Progenitor cell of endocrine pancreas (in vitro differentiated cells): ENCODE data around the gene ABI3BP. TPM values are rescaled to one million over a fixed set of nuclear protein-coding genes. Genes with fewer than 3 reads are reported as not detected.
"Not testable (repeated sequence)": the region's sequence is repeated elsewhere in the genome, so short reads cannot be mapped to it uniquely, and the experiment has no call there.

ENCODE experiments used
- DNase-seq: peaks from one replicate; pipeline ENCODE4 v3.0.0; 2021; ENCODE audit warnings: low spot score; ENCODE audit not compliant: unreplicated experiment
- H3K27ac Mint-ChIP-seq: 2 replicates; pipeline ENCODE4 v1.8.0; 2021; ENCODE audit warnings: mild to moderate bottlenecking, moderate library complexity, mixed read lengths
- H3K27me3 Mint-ChIP-seq: 2 replicates; pipeline ENCODE4 v1.8.0; 2021; ENCODE audit warnings: mixed read lengths
- H3K36me3 Mint-ChIP-seq: 2 replicates; pipeline ENCODE4 v1.8.0; 2022; ENCODE audit warnings: mixed read lengths; ENCODE audit not compliant: insufficient read depth
- H3K4me1 Mint-ChIP-seq: 2 replicates; pipeline ENCODE4 v1.8.0; 2021; ENCODE audit warnings: low read depth, mixed read lengths
- H3K4me3 Mint-ChIP-seq: 2 replicates; pipeline ENCODE4 v1.8.0; 2021; ENCODE audit warnings: low read depth, mild to moderate bottlenecking, moderate library complexity, mixed read lengths
- H3K9me3 Mint-ChIP-seq: 2 replicates; pipeline ENCODE4 v1.8.0; 2021; ENCODE audit warnings: low read depth, mixed read lengths
- total RNA-seq: library from RNA; stranded (reverse); gene quantifications from 2 replicates; pipeline ENCODE4 v1.2.1, GENCODE V29; 2021
- TF ChIP-seq, protein P1 (sequence below): fragments of 200-600 bp; sonication (generic); IDR thresholded peaks from one replicate; pipeline ENCODE4 v1.5.0; 2021; ENCODE audit warnings: antibody characterized with exemption, mild to moderate bottlenecking; ENCODE audit not compliant: unreplicated experiment

ABI3BP gene
- total RNA-seq, 1 donor from 2014 or later: not detected

DNA sequence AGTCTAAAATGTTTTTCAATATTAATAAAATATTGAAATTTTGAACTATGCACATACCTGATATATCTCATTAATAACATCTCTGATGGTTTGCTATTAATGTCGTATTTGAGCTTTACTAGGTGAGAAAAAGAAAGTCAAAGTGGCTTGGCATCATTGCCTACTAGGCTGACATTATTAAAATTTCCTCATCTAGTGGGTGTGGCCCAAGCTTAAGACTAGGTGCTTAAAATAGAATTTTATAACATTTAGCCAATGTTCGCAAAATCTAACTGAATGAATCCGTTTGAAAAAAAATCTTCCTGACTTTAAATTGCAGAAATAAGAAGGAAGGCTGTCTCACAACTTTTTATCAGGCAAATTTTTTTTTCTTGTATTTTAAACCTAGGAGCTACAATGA lies 46.1 kb downstream of the ABI3BP start:
- H3K36me3 Mint-ChIP-seq: no peaks in the 10 kb centered on the region
- no peak overlapping the region for H3K4me3 Mint-ChIP-seq
- H3K4me1 Mint-ChIP-seq: no peaks in the 10 kb centered on the region
- TF ChIP-seq, protein P1, sequence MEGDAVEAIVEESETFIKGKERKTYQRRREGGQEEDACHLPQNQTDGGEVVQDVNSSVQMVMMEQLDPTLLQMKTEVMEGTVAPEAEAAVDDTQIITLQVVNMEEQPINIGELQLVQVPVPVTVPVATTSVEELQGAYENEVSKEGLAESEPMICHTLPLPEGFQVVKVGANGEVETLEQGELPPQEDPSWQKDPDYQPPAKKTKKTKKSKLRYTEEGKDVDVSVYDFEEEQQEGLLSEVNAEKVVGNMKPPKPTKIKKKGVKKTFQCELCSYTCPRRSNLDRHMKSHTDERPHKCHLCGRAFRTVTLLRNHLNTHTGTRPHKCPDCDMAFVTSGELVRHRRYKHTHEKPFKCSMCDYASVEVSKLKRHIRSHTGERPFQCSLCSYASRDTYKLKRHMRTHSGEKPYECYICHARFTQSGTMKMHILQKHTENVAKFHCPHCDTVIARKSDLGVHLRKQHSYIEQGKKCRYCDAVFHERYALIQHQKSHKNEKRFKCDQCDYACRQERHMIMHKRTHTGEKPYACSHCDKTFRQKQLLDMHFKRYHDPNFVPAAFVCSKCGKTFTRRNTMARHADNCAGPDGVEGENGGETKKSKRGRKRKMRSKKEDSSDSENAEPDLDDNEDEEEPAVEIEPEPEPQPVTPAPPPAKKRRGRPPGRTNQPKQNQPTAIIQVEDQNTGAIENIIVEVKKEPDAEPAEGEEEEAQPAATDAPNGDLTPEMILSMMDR: no peak
- no peak overlapping the region for H3K27ac Mint-ChIP-seq
- H3K9me3 Mint-ChIP-seq: no peaks in the 10 kb centered on the region
- no peak for DNase-seq
- no peaks in the 10 kb centered on the region for H3K27me3 Mint-ChIP-seq

- H3K9me3 Mint-ChIP-seq, H3K4me1 Mint-ChIP-seq, H3K4me3 Mint-ChIP-seq, DNase-seq, H3K27ac Mint-ChIP-seq, H3K27me3 Mint-ChIP-seq, H3K36me3 Mint-ChIP-seq: not testable (repeated sequence)
Observed at GRCh38 chr3:100946096-100946495, 47.1 kb downstream of the ABI3BP start.

DNA sequence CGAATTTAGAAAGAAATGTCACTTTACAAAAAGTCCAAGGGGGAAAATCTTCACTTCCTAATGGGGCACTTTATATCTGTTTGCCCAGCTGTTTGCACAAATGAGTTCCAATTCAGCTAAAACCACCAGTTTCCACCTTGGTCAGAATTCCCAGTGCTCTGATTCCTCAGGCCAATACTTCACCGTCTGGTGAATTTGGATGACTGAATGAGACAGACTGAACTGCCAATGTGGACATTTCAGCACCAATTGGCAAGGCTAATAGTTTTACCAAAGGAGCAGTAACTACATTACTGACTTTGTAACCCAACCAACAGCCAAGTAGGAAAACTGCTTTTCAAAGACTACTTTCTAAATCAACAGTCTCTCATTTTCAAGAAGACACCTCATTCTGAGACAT lies 51.8 kb downstream of the ABI3BP start:
- H3K4me1 Mint-ChIP-seq: no peaks in the 10 kb centered on the region
- no peak for DNase-seq
- H3K36me3 Mint-ChIP-seq: no peaks in the 10 kb centered on the region
- no peaks in the 10 kb centered on the region for H3K9me3 Mint-ChIP-seq
- H3K27me3 Mint-ChIP-seq: no peaks in the 10 kb centered on the region
- no peak overlapping the region for H3K4me3 Mint-ChIP-seq
- TF ChIP-seq, protein P1: no peak
- H3K27ac Mint-ChIP-seq: no peak overlapping the region

DNA sequence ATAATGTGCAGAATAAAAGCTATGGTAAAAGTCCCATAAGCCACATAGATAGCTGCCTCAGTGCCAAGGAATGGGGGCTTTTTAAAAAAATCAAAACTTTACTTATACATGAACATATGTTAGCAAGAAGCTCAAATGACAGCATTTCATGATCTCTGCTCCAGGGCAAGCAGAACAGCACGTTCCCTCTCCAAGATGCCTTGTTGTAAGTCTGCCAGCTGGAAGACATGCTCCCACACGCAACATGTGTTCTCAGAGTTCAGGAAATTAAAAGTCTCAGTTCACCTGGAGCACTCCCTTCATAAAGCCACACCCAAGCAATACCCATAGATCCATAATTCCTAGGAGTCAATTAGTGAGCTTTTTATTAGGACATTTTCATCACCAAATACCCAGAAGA lies 52.2 kb downstream of the ABI3BP start:
- Mint-ChIP-seq H3K4me3 (no peak overlapping the region), H3K27ac (no peak overlapping the region), H3K9me3 (no peaks in the 10 kb centered on the region), H3K27me3 (no peaks in the 10 kb centered on the region), H3K4me1 (no peaks in the 10 kb centered on the region), H3K36me3 (no peaks in the 10 kb centered on the region)
- TF ChIP-seq, protein P1: no peak
- DNase-seq: no peak

DNA sequence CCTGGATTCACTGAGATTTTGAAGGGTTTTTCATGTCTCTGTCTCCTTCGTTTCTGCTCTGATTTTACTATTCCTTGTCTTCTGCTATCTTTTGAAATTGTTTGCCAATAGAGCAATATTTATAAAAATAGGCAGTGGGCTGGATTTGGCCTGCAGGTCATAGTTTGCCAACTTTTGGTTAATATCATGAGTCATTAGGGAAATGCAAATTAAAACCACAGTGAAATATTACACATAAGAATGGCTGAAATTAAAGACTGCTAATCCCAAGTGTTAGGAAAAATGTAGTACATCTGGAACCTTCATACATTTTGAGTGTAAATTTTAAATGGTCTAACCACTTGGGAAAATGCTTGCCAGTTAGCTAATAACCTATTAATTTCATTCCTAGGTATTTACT lies 56.3 kb downstream of the ABI3BP start:
- Mint-ChIP-seq H3K27ac (no peak overlapping the region), H3K27me3 (no peaks in the 10 kb centered on the region), H3K9me3 (peaks cover 4% of the 10 kb centered on the region), H3K4me1 (no peaks in the 10 kb centered on the region), H3K36me3 (no peaks in the 10 kb centered on the region), H3K4me3 (no peak overlapping the region)
- TF ChIP-seq, protein P1: no peak
- no peak for DNase-seq

- no peak overlapping the region for H3K27ac Mint-ChIP-seq
- H3K36me3 Mint-ChIP-seq: no peaks in the 10 kb centered on the region
- H3K4me3 Mint-ChIP-seq: no peak overlapping the region
- H3K9me3 Mint-ChIP-seq: peaks cover 6% of the 10 kb centered on the region
- no peaks in the 10 kb centered on the region for H3K4me1 Mint-ChIP-seq
- TF ChIP-seq, protein P1: no peak
- no peaks in the 10 kb centered on the region for H3K27me3 Mint-ChIP-seq
- DNase-seq: no peak
Observed at GRCh38 chr3:100932491-100932890, 60.7 kb downstream of the ABI3BP start.
